HepG2 (cell line): ENCODE data around the gene FCAMR. TPM values are rescaled to one million over a fixed set of nuclear protein-coding genes. Genes with fewer than 3 reads are reported as not detected.
A peak's percentile ranks its signal among the peaks of the same experiment; 100 is the strongest.

Experiments used
- MBD4 ChIP-seq: IDR thresholded peaks from 2 replicates; pipeline ENCODE4 v1.6.1; 2012; ENCODE audit warnings: low read length, inconsistent platforms, borderline replicate concordance
- MTF1 ChIP-seq: sonication (generic); formaldehyde crosslinking; IDR thresholded peaks from 2 replicates; pipeline ENCODE4 v1.5.0; 2020; ENCODE audit warnings: missing genetic modification reagents
- MXD4 ChIP-seq: IDR thresholded peaks from 2 replicates; pipeline ENCODE4 v1.6.1; 2016; ENCODE audit warnings: mild to moderate bottlenecking, missing biosample characterization, missing genetic modification reagents
- MYC ChIP-seq: sonication (generic); formaldehyde crosslinking; IDR thresholded peaks from 2 replicates; pipeline ENCODE4 v1.9.0; 2021; ENCODE audit warnings: missing genetic modification reagents, borderline replicate concordance
- NPAS2 ChIP-seq: sonication (generic); formaldehyde crosslinking; IDR thresholded peaks from 2 replicates; pipeline ENCODE4 v1.8.0; 2022; ENCODE audit warnings: mild to moderate bottlenecking, missing genetic modification reagents, borderline replicate concordance
- PATZ1 ChIP-seq: sonication (generic); formaldehyde crosslinking; IDR thresholded peaks from 2 replicates; pipeline ENCODE4 v1.4.0; 2020; ENCODE audit warnings: missing genetic modification reagents
- RERE ChIP-seq: IDR thresholded peaks from 2 replicates; pipeline ENCODE4 v1.6.1; 2016; ENCODE audit warnings: low read depth, missing genetic modification reagents, missing compliant biosample characterization
- SP4 ChIP-seq: sonication (generic); formaldehyde crosslinking; IDR thresholded peaks from 2 replicates; pipeline ENCODE4 v1.8.1; 2023; ENCODE audit warnings: mild to moderate bottlenecking, missing genetic modification reagents
- U2AF1 ChIP-seq: fragments of 200-400 bp; formaldehyde crosslinking; optimal IDR thresholded peaks from 2 replicates; pipeline ENCODE3; 2017; ENCODE audit warnings: mild to moderate bottlenecking, low read depth, low read length
- ZFP62 ChIP-seq: sonication (generic); formaldehyde crosslinking; IDR thresholded peaks from 2 replicates; pipeline ENCODE4 v1.4.0; 2020; ENCODE audit warnings: missing genetic modification reagents
- ZNF10 ChIP-seq: sonication (generic); formaldehyde crosslinking; IDR thresholded peaks from 2 replicates; pipeline ENCODE4 v1.4.0; 2020; ENCODE audit warnings: mild to moderate bottlenecking, low read depth, missing genetic modification reagents, borderline replicate concordance
- polyA plus RNA-seq, 8 experiments: library from polyadenylated mRNA; depleted of rRNA in 3 of 8; stranded (reverse) in 7 of 8; unstranded in 1 of 8; fragments of >200 nt; fragmentation: Illumina TruSeq in 4 of 8; extraction: Trizol in 4 of 8; gene quantifications; 2 replicates each; pipeline versions ENCODE4 v1.2.1 to v1.2.3, GENCODE V29; 2011 to 2016; ENCODE audit warnings: low read depth in 4 of 8, missing spikeins in 1 of 8, mixed read lengths in 1 of 8; ENCODE audit not compliant: insufficient read depth in 1 of 8
- total RNA-seq, 5 experiments: library from RNA; depleted of rRNA; stranded (reverse); fragments of >200 nt; fragmentation: Illumina TruSeq; extraction: Trizol; gene quantifications; 2 replicates each; pipeline ENCODE4 v1.2.3, GENCODE V29; 2016; ENCODE audit warnings: low read depth in 1 of 5
- TF ChIP-seq, protein P1 (sequence below): sonication (generic); formaldehyde crosslinking; IDR thresholded peaks from 2 replicates; pipeline ENCODE4 v1.4.0; 2020; ENCODE audit warnings: mild to moderate bottlenecking, missing genetic modification reagents
- TF ChIP-seq, protein P2 (sequence below): sonication (generic); formaldehyde crosslinking; IDR thresholded peaks from 2 replicates; pipeline ENCODE4 v1.9.0; 2022; ENCODE audit warnings: missing genetic modification reagents, mild to moderate bottlenecking, borderline replicate concordance

Gene FCAMR
- total and polyA plus RNA-seq, 2 of the 13 experiments (the other 11 are each of a cell fraction or from before 2014, with no cell fraction given): not detected

DNA sequence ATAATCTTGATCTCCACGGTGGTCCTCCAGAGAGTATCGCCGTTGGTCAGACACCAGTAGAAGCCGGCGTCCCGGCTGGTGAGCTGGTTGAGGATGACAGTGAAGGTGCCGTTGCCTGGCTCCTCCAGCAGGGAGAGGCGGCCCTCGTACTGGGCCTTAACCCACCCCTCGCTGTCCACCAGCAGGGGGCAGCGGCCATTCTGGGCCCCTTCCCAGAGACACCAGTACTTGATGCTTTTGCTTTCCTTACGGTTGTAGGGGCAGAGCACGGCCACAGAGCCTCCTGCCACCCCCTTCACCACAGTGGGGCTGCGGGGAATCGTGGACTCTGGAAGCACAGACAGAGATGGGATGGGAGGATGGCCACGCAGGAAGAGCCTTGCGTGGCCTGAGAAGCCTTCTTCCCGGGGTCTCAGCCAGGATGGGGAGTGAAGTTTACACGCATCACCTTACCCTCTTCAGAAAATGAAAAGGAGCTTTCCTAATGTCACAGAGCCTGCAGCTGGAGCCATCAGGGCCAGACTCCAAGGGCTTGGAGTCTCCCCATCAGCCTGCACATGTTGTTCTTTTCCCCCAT, 34.7 kb downstream of the FCAMR start (continued):
- TF ChIP-seq, protein P1, sequence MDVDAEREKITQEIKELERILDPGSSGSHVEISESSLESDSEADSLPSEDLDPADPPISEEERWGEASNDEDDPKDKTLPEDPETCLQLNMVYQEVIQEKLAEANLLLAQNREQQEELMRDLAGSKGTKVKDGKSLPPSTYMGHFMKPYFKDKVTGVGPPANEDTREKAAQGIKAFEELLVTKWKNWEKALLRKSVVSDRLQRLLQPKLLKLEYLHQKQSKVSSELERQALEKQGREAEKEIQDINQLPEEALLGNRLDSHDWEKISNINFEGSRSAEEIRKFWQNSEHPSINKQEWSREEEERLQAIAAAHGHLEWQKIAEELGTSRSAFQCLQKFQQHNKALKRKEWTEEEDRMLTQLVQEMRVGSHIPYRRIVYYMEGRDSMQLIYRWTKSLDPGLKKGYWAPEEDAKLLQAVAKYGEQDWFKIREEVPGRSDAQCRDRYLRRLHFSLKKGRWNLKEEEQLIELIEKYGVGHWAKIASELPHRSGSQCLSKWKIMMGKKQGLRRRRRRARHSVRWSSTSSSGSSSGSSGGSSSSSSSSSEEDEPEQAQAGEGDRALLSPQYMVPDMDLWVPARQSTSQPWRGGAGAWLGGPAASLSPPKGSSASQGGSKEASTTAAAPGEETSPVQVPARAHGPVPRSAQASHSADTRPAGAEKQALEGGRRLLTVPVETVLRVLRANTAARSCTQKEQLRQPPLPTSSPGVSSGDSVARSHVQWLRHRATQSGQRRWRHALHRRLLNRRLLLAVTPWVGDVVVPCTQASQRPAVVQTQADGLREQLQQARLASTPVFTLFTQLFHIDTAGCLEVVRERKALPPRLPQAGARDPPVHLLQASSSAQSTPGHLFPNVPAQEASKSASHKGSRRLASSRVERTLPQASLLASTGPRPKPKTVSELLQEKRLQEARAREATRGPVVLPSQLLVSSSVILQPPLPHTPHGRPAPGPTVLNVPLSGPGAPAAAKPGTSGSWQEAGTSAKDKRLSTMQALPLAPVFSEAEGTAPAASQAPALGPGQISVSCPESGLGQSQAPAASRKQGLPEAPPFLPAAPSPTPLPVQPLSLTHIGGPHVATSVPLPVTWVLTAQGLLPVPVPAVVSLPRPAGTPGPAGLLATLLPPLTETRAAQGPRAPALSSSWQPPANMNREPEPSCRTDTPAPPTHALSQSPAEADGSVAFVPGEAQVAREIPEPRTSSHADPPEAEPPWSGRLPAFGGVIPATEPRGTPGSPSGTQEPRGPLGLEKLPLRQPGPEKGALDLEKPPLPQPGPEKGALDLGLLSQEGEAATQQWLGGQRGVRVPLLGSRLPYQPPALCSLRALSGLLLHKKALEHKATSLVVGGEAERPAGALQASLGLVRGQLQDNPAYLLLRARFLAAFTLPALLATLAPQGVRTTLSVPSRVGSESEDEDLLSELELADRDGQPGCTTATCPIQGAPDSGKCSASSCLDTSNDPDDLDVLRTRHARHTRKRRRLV: no peak
- TF ChIP-seq RERE (CRISPR knock-in tag): no peak
- no peak for TF ChIP-seq ZNF10 (CRISPR knock-in tag)
- 0 out of 2 replicates have a peak, but pooled peaks have one; percentile 32 for TF ChIP-seq PATZ1 (CRISPR knock-in tag)
- no peak for TF ChIP-seq MXD4 (CRISPR knock-in tag)
- no peak for TF ChIP-seq MTF1 (CRISPR knock-in tag)
- TF ChIP-seq ZFP62 (CRISPR knock-in tag): no peak
- TF ChIP-seq NPAS2 (CRISPR knock-in tag): no peak
- TF ChIP-seq MBD4: no peak
- TF ChIP-seq, protein P2, sequence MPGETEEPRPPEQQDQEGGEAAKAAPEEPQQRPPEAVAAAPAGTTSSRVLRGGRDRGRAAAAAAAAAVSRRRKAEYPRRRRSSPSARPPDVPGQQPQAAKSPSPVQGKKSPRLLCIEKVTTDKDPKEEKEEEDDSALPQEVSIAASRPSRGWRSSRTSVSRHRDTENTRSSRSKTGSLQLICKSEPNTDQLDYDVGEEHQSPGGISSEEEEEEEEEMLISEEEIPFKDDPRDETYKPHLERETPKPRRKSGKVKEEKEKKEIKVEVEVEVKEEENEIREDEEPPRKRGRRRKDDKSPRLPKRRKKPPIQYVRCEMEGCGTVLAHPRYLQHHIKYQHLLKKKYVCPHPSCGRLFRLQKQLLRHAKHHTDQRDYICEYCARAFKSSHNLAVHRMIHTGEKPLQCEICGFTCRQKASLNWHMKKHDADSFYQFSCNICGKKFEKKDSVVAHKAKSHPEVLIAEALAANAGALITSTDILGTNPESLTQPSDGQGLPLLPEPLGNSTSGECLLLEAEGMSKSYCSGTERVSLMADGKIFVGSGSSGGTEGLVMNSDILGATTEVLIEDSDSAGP: peak; percentile 49; the same call in 1 of the 2 replicates
- TF ChIP-seq SP4 (CRISPR knock-in tag): no peak
- TF ChIP-seq MYC (CRISPR knock-in tag): no peak
- no peak for TF ChIP-seq U2AF1
